ENCODE results near the gene SPAG16.
A peak's percentile ranks its signal among the peaks of the same experiment; 100 is the strongest.
"Not testable (repeated sequence)": the region's sequence is repeated elsewhere in the genome, so short reads cannot be mapped to it uniquely, and the experiment has no call there.

Gene SPAG16

DNA sequence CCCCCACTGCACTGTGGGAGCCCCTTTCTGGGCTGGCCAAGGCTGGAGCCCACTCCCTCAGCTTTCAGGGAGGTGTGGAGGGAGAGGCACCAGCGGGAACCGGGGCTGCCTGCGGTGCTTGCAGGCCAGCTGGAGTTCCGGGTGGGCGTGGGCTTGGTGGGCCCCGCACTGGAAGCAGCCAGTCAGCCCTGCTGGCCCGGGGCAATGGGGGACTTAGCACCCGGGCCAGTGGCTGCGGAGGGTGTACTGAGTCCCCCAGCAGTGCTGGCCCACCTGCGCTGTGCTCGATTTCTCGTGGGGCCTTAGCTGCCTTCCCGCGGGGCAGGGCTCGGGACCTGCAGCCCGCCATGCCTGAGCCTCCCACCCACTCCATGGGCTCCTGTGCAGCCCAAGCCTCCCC, 434.1 kb downstream of the SPAG16 start:
- DNase-seq, result not testable (repeated sequence)

DNA sequence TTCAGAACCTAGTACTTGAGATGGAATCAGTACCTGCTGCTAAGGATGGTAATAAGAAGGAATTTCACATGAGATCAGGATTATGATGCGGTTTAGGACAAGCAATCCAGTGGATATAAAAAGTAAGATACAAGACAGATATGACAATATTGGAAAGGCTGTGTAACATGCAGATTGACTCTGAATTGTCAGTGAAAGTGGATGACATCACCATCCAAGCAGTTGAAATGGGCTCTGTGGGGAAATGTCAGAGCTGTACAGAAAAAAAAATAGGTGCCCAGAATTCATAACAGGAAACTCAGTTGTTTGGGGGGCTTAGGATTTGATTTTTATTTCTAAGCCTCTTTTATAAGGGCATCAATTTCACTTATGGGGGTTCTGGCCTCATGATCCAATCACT, 438.3 kb downstream of the SPAG16 start:
- no peak for DNase-seq

DNA sequence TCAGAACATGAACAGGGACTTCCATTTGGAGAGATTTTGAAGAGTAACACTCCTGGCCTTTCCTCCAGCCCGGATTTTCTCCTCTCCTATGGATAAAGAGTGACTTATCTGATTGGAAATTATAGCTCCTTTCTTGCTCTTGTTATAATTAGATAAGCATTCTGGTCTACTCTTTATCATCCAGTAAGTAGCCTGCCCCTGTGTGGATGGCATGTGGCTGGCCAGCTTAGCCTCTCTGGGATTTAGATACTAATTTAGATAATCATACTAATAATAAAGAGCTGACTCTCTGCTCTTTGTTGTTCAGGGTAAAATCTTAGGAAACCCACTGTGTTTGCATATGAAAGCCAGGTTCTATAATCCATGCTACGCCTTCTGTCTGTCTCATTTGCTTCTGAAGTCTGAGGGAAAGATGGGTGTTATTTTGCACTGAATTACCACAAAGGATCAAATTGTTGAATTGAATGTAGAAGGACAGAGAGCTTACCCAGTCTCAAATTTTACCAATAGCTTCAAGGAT, 438.8 kb downstream of the SPAG16 start:
- DNase-seq, result no peak

DNA sequence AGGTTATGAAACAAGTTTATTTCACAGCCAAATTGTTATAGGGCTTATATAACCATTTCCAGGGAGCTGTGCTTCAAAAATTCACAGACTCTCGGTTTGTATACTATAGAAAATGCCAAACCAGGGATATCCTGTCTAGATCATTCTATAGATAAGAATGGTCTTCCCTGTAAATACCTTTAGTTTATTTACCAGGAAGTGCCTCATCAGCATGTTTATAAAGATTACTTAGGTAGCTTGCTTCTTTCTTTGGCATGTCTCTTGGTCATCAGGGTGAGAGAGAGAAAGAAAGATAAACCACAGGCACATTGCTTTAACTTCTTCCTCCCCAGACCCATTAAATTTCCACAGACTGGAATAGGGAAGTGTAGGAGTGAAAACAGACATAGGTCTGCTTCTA, 439.4 kb downstream of the SPAG16 start:
- no peak for DNase-seq

DNA sequence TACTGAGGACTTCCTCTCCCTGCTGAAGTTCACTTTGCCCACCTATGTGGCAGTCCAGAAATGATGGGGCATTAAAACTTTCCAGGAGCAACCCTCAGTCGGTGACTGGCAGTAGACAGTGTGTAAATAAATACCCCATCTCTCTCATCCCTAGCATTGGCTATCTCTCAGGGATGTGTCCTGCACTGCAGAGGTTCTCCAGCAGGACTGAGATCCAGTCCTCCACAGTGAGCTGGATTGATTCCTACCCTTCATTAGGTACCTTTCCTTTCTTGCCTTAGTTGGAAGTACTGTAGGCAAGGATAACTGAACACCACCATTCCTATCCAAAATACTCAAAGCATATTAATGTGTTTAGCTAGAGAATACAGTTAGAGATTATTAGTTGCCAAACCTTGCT, 441.8 kb downstream of the SPAG16 start:
- DNase-seq, result no peak

DNA sequence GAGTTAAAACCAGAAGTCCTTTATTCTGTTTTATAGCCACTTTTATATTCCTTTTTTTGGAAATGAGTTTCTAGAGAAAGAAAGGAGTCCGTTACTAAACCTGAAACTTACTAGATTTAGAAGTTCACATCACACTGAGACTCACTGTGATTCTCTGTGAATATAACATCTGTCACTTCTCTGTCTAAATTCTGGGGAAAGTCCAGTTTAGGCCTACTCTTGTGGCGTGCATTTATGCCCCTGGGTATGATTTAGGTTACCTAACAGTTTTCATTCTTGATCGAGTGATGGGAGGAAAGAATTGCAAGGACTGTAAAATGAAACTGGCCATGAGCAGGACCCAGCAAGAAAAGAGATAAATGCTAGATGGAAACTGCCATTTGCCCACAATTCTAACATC, 449.6 kb downstream of the SPAG16 start:
- no peak for DNase-seq

DNA sequence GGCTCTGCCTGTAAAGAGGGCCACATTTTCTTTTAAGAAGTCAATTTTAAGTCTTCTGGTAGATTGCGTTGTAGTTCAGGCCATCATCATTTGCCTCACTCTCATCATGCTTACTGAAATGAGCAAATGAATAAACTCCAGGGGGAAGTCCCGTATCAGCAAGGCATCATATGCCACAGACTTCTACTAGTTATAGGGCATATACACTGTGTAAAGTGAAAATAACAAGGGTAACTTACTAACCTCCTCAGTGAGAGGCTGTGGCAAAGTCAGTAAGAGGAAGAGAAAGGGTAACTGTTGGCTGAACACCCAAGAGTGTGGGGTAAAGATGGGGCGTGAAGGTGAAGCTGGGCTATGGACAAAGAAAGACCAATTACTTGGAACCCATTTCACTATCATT, 456.2 kb downstream of the SPAG16 start:
- no peak for DNase-seq

DNA sequence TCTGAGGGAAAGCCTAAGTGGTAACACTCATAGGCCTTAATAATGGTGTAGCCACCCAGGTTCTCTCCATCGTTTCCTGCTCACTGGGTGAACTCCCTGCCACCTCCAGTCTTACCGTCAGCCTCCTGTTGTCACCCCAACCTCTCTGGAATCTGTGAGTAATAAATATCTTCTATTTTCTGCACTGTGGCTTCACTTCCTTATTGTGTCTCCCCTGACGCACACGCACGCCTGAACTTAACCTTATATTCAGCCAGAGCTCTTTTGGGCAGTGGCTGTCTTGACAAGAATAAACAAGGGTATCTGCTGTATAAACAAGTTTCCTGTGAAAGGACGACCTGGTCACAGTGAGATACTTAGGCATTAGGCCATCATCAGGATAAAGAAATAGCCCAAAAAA, 467.2 kb downstream of the SPAG16 start:
- no peak for DNase-seq

DNA sequence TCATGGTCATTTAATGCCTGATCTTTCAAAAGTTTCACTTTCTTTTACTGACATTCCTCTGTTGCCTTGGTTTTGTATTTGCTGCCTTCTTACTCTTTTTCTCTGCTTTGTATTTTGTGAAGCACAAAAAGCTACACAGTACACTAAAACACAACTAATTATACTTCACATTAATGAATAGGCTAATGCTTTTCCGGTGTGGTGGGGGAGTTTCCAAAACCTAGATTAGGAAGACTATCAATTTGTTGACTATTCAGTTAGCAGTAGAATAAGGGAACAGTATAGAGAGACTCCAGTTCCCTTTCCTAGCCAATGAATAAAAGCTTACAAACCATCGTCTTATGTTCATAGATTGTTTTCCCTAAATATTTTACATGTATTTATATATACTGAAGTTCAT, 468.3 kb downstream of the SPAG16 start:
- no peak for DNase-seq

DNA sequence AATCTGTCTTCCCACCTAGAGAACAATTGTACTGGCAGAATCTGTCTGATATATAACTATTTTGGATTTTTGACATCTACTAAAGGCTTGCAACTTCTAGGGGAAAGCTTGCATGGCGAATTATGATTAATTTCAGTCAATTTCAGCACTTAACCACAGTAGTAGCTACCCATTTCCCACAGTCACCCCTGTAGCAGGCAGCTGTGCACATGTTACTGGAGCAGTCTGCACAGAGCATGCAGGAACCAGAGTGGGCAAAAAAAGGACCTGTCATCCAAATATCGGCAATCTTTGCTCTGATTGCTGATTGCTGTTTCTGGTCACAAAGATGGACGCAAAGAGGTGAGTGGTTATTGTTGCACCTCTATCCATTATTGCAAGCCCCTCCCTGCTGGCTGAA, 473.3 kb downstream of the SPAG16 start:
- no peak for DNase-seq

DNA sequence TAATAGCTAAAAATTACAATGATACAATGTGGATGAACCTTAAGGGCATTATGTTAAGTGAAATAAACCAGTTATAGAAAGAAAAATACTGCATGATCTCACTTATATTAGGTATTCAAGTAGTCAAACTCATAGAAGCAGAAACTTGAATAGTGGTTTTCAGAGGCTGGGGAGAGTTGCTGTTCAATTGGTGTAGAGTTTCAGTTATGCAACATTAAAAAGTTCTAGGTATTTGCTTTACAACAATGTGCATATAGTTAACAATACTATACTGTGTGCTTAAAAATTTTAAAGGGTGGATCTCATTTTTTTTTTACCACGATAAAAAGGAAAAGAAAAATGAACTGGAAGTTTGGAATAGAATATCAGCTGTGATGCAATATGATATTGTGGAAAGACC, 479.1 kb downstream of the SPAG16 start:
- DNase-seq, result no peak

DNA sequence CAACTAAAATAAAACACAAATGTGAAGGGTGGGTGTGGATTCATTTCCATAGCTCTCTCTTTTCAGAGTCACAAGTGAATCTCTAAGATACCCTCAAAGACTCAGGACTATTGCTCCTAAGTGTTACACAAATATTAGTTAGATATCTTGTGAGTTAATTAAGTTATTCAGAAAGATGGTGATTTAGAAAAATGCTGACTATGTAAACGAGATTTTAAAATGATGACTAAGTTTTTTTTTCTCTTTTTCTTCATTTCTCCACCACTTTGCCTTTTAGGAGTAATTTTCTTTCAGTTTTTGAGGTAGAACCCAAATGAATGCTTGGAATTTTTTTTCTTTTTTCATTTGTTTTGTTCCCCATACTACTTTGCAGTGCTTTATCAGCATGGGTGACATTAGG, 479.7 kb downstream of the SPAG16 start:
- DNase-seq, result no peak

DNA sequence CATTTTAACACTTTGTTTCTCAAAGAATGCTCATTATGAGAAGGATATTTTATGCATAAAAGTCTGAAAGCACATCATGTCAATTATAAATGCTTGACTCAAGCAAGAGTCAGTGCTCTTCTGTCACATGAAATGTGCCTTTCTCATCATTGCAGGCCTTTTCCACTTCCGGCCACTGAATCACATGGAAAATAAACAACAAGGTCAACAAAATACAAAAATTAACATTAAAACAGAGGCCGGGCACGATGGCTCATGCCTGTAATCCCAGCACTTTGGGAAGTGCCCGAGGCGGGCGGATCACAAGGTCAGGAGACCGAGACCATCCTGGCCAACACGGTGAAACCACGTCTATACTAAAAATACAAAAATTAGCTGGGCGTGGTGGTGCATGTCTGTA, 480.6 kb downstream of the SPAG16 start:
- no peak for DNase-seq

DNA sequence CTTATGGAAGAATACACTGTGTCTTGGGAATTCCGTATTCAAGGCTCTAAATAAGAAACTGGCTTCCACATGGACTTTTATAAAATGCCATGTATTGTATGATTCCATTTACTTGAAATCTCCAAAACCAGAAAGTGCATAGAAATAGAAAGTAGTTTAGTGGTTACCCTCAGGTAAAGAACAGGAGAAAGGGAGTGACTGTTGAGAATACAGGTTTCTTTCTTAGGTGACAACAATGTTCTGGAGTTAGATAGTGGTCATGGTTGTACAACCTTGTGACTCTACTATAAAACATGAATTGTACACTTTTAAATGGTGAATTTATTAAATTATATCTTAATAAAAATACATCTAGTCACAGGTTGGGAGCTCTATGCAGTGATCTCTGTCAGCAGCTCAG, 481.8 kb downstream of the SPAG16 start:
- no peak for DNase-seq

DNA sequence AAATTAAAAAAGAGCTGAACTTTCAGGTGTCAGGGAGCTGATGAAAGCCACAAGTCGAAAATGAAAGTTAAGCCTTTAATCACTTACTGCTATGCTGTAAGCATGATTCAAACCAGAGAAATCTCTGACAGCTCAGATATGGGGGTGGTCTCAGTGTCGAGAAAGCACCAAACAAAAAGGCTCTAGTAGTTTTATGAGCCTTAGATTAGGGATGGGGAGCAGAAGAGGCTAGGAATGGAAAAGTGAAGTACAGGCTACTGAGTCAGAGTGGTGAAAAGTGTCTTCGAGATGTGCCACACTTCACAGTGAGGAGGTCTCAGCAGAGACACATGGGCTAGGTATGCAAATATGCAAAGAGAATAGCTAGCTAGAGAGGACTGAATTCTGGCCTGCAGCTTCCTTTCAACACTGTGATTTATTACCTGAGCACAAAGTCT, 482.2 kb downstream of the SPAG16 start:
- no peak for DNase-seq

DNA sequence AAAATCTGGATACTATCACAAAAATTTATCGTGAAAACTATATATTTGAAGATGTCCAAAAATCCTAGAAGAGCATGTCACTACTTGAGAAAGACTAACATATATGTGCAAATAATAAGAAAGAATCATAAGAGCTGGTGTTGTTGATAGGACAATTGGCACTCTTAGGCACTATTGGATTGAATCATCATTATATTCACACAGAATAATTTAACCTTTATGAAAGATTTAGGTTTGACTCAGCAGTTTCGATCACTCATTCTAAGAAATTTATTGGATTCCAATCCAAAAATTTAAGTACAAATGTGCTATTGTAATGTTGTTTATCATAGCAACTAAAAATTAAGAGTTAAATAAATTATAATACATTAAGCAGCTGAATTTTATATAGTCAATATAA, 503.6 kb downstream of the SPAG16 start:
- DNase-seq, result no peak

DNA sequence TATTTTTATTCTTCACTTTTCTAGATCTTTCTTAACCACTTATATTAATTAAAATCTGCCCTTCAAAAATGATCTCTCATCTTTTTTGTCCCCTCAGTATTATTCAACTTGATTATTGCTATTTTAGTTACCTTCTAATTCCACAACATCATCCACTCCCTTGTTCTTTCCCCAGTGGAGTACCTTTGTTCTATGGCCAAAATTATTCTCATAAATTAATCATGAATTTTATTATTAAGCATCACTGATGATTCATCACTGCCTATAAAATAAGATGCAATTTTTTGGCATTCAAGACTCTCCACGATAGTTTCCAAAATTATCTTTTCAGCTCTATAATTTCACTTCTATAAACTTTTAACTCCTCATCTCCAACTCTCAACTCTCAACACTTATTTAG, 505.7 kb downstream of the SPAG16 start:
- DNase-seq, result no peak

DNA sequence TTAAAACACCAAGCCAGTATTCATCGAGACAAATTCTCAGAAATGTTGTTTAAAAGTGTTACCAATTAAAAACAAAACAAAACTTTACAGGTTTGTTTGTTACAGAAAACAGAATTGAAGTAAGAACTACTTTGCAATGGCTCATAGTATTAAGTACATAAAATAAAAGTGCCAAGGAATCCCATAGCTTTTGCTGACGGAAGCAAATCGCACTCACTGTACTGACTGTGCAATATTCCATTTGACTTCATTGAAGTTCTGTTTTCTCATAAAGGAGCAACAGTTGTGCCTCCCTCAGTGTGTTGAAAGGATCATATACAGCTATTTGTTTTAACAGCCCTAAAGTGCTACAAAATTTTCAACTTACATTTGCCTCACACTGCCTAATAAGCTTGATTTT, 507.8 kb downstream of the SPAG16 start:
- no peak for DNase-seq

DNA sequence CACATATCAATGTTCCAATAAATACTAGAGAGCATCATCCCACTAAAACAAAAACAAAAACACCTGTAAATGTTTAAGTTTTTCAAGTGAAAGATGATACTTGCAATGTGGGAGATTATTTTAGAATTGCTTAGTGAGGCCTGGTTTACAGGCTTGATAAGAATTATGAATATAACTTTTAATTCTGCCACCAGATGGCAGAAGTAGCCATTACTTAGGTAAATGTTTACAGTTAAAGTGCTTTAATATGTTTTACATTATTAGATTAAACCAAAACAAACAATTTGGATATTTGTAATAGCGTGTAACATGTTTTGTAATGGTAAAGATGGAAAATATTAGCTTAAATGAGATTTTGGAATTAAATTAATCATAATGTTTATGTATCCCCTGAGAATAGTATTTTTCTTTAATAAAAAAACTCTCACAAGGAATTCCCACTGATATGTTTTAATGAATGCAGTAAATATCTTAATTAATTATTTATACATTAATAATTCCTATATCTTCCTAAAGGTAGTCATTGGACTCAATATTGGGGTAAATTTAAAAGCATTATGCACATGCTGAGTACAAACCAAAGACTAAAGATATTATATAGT, 522.0 kb downstream of the SPAG16 start:
- peak; percentile 29 for DNase-seq

DNA sequence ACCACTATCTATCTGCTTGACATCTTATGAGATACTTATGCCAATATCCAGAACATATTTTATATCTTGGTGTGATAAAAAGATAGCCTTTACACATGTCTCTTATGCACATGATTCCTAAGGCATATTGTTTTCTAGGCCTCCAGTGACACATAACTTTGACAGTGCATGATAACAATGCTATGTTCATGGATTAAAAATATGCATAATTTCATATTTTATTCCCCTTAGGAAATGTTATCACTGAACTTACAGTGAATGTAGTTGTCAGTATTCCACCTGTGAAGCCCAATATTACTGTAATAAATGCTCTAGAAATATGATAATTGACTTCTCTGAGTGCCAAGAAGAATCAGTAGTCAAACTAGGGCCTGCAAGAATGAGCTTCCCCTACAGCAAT, 532.3 kb downstream of the SPAG16 start:
- no peak for DNase-seq

DNA sequence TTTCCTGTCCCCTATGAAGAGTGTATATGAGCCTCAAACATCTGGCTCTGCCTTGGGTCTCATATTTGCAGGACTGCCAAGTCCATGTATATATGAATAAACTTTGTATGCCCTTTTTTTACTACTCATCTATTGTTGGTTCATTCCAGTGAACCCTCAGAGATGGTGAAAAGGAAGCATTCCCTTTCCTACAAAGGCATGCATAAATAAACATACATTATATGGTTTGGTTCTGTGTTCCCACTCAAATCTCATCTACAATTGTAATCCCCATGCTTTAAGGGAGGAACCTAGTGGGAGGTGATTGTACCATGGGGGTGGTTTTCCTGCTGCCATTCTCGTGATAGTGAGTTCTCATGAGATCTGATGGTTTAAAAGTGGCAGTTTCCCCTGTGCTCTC, 534.2 kb downstream of the SPAG16 start:
- no peak for DNase-seq

DNA sequence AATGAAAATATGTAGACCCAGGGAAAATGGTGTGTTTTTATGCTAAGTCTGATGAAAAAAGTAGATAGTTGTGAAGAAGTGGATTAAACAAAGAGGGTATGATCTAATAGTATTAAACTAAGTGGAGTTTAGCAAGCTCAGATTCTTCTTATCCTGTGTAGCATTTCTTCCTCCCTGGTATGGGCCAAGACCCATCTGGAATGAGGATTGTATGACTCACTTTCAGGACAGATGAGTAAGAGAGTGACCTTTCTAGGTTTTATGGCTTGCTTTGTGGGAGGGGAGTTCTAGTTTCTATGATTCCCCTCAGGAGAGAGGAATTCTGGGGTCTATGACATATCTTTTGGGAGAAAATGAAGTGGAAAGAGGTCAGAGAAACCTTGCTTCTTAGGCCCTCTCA, 550.1 kb downstream of the SPAG16 start:
- DNase-seq, result no peak

DNA sequence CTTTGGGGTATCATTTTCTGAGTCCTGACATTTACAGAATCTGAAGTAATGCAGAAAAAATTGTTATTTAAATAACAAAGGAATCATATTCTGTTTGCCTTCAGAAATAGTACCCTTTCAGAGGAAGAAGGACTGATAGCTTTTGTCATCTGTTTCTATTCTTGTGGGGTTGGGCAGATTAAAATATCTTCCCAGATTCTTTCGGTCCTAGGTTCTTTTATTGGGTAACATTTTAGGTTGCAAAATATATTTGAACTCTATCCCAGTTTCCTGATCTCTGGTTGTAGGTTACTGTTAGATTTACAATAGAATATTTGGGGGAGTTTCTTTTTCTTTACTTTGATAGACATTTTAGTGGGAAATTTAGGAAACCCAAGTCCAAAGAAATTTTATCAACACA, 550.5 kb downstream of the SPAG16 start:
- no peak for DNase-seq

DNA sequence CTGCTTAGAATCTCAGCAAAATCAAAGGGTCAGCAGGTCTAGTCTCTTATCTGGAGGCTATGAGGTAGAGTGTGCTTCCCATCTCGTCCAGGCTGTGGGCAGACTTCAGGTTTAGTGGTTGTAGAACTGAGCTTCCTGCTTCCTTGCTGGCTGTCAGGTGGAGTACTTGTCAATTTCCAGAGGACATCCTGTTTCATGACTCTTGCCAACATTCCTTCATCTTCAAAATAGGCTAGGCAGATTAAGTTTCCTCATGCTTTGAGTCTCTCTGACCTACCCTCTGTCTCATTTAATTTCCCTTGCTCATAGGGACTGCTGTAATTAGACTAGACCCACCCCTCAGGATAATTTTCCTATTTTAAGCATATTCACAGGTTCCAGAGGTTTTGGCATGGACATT, 562.6 kb downstream of the SPAG16 start:
- no peak for DNase-seq

DNA sequence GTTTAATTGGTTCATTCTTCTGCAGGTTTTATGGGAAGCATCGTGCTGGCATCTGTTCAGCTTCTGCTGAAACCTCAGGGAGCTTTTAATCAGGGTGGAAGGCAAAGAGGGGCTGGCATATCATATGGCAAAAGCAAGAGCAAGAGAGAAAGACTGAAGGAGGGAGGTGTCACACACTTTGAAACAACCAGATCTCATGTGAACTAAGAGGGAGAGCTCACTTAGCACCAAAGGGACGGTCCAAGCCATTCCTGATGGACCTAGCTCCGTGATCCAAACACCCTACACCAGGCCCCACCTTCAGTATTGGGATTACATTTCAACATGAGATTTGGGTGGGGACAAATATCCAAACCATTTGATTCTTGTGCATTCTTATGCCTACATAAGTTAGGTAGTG, 563.1 kb downstream of the SPAG16 start:
- no peak for DNase-seq

DNA sequence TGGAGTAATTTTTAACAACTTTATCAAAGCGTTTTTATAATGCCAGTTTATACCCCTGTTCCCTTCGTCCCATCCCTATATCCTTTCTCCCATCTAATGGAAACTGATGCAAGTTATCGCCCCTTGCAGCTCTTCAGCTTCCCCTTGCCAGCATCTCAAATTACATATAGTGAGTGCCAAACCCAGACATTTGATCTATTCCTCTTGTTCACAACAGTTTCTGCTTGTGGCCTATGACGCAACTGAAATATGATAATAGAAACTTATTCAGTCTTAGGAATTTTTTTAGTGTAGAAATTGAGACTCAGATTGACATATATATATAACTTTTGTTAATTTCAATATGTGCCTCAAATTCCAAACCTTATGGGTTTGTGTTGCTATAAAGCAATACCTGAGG, 564.4 kb downstream of the SPAG16 start:
- DNase-seq, result peak; percentile 80

All from NCI-H2171 (cell line).